GM12892 (cell line): ENCODE measurements around the gene SRGAP2B.
"Not testable (repeated sequence)": the region's sequence is repeated elsewhere in the genome, so short reads cannot be mapped to it uniquely, and the experiment has no call there.

Experiments
- POLR2A ChIP-seq: IDR thresholded peaks from 2 replicates; pipeline ENCODE4 v1.6.1; 2011; ENCODE audit warnings: low read depth, low read length, control low read depth
- POLR2AphosphoS5 ChIP-seq: IDR thresholded peaks from 2 replicates; pipeline ENCODE4 v1.6.1; 2011; ENCODE audit warnings: low read depth, low read length, control low read depth

DNA sequence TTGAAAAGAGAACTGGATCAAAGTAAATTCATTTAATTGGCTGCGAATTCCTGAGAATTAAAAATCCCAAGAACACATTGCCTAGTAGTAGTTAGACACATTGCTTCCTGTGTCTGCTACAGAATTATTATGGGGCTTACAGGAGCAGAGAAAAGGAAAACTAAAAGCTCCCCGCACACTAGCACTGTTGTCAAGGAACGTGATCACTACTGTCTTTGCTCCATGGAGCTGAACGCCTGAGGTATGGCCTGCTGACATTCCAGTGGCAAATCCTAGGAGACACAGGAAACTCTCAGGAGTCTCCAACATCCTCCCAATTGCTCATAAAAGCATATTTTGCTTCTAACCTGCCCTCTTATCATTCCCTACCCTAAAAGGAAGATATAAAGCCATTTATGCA lies 114.0 kb downstream of the SRGAP2B start:
- TF ChIP-seq POLR2A, POLR2AphosphoS5: not testable (repeated sequence)
